Coronary artery (tissue), 2 donors: ENCODE results near the gene VDAC1.

ENCODE experiments used
- DNase-seq: peaks from one replicate; pipeline ENCODE4 v3.0.0-alpha.2; 2017; ENCODE audit warnings: low spot score
- H3K27ac ChIP-seq, 2 donors: fragments of 200-600 bp; sonication (generic); one replicate each; pipeline ENCODE4 v1.5.1; 2016 to 2019
- H3K4me3 ChIP-seq: fragments of 200-600 bp; sonication (generic); 2 replicates; pipeline ENCODE4 v1.5.1; 2016; ENCODE audit warnings: mild to moderate bottlenecking, moderate library complexity
- CTCF ChIP-seq: fragments of 200-600 bp; sonication (generic); IDR thresholded peaks from one replicate; pipeline ENCODE4 v1.5.1; 2019; ENCODE audit warnings: antibody characterized with exemption

The VDAC1 gene

DNA sequence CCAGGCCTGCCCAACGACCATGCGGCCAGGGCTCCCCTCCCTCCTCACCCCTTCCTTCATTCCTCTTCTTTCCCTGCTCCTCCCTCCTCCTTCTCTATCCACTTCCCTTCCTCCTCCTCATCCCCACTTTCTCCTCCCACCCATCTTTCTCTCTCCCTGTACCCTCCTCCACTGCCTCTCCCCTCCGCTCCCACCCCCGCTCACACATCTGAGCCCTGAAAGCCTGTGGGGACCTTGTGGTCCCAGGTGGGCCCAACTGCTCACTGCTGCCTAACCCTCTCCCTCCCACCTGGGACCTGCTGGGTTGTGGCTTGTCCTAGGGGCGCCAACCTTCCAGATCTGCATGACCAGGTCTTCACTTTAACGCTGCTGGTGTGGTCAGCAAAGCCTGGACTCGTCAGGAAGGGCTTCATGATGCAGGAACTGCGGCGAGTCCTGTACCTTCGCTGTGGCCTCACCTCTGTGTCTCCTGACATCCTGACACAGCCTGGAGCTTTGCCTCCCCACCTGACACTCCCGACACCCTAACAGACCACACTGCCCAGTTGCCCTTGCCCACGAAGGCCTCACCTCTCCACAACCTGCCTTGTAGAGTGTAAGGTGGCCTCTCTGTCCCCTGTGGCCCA lies 71.0 kb downstream of the VDAC1 start:
- no peak for TF ChIP-seq CTCF
- no peak overlapping the region for H3K4me3 ChIP-seq
- peak overlapping the region in 1 of 2 donors; percentile 48 for H3K27ac ChIP-seq
- DNase-seq: no peak

DNA sequence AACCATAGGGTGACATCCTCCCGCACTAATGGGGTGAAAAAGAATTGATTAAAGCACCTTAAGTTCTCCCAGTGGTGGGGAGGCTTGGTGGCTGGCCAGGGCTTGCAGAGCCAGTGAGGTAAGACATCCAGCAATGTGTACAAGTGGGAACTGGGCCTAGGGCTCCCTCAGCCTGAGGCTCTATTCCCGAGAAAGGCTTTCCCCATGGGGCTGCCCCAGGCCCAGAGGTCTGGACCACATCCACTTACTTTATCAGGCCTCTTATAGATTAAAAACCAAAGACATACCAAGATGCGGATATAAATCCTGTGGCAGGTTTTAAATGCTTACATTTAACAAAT lies 71.6 kb downstream of the VDAC1 start:
- no peak for DNase-seq
- Histone ChIP-seq H3K4me3 (no peak overlapping the region), H3K27ac (peak overlapping the region in 1 of 2 donors; percentile 48)
- no peak for TF ChIP-seq CTCF

DNA sequence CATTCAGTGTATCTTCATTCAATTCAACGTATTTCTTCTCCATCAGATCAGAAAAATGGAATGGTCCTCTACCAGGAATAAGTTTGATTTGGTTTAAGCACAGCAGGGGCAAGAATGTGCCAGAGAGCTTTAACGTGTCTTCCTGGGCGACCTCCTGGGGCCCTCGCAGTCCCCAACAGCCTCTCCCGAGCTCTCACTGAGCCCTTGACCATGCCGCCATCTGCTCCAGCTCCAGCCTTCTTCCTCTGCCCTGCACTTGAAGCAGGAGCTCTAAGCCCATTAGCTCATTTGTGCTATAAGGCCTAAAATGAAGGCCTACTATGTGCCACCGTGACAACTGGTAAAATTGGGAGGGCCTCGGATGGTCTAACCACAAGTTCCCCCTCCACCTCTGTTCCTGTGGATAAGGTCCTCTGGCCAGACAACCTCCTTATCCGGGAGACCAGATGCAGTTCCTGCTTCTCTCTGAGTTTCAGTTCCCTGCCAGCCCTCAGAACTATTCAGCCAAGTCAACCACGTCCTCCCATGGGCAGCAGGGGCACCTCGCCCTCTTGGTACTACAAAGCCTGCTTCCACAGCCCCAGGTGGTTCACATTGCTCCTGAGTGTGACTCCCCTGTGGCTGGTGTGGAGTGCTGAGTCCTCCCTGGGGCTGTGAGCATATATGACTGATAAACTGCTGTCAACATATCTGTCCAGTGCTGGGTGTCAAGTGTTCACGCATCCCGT lies 72.2 kb downstream of the VDAC1 start:
- no peak for DNase-seq
- Histone ChIP-seq H3K27ac (peak overlapping the region; percentile 35 to 48), H3K4me3 (no peak overlapping the region)
- no peak for TF ChIP-seq CTCF

DNA sequence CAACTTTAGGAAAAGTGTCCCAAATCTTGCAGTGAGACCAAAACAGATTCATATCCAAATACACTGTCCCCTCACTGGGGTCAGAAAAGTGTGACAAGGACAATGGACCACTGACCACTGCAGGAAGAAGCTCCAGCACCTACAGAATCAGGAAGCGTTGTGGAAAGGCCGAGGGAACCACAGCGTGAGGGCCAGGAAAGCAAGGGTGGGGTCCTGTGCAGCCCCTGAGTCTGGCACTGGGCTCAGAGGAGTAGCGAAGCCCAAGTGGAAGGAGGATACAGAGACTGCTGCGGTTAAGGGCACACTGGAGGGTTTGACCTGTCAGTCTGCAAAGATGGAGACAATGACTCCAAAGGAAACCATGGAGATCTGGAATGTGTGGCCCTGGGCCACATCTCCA lies 73.2 kb downstream of the VDAC1 start:
- Histone ChIP-seq H3K4me3 (no peak overlapping the region), H3K27ac (no peak overlapping the region)
- DNase-seq: no peak
- TF ChIP-seq CTCF: no peak

- no peak for TF ChIP-seq CTCF
- H3K4me3 ChIP-seq: peak overlapping the region; percentile 35
- no peak for DNase-seq
- H3K27ac ChIP-seq: peak overlapping the region; percentile 39 to 60
Observed at GRCh38 chr5:133930813-133931090, 74.0 kb downstream of the VDAC1 start.

GRCh38 chr5:133930061-133930812 lies 74.5 kb downstream of the VDAC1 start:
- no peak for TF ChIP-seq CTCF
- H3K4me3 ChIP-seq: peak overlapping the region; percentile 35
- DNase-seq: no peak
- H3K27ac ChIP-seq: peak overlapping the region; percentile 39 to 60
